ACC112 (cell line): ENCODE data around the gene RBM8A.
A peak's percentile ranks its signal among the peaks of the same experiment; 100 is the strongest.
"Not testable (repeated sequence)": the region's sequence is repeated elsewhere in the genome, so short reads cannot be mapped to it uniquely, and the experiment has no call there.

Experiments used
- H2AFZ ChIP-seq: fragments of 200-600 bp; sonication (generic); one replicate; pipeline ENCODE4 v1.6.0; 2017; ENCODE audit warnings: antibody characterized with exemption, low read length; ENCODE audit not compliant: unreplicated experiment
- H3K27ac ChIP-seq: fragments of 200-600 bp; sonication (generic); 2 replicates; pipeline ENCODE4 v1.5.1; 2014; ENCODE audit warnings: low read depth, mild to moderate bottlenecking, antibody characterized with exemption, low read length, moderate library complexity
- H3K27me3 ChIP-seq: fragments of 200-600 bp; sonication (generic); 2 replicates; pipeline ENCODE4 v1.6.1; 2014; ENCODE audit warnings: mild to moderate bottlenecking, antibody characterized with exemption, low read length, moderate library complexity, mixed read lengths; ENCODE audit not compliant: insufficient read depth
- H3K36me3 ChIP-seq: fragments of 200-600 bp; sonication (generic); 2 replicates; pipeline ENCODE4 v1.6.1; 2016; ENCODE audit warnings: mild to moderate bottlenecking, antibody characterized with exemption, low read length, moderate library complexity, mixed read lengths; ENCODE audit not compliant: insufficient read depth
- H3K4me1 ChIP-seq: fragments of 200-600 bp; sonication (generic); one replicate; pipeline ENCODE4 v1.6.1; 2016; ENCODE audit warnings: low read length, mixed read lengths; ENCODE audit not compliant: insufficient read depth, unreplicated experiment, control insufficient read depth
- H3K4me3 ChIP-seq: fragments of 200-600 bp; sonication (generic); 2 replicates; pipeline ENCODE4 v1.5.1; 2014; ENCODE audit warnings: mild to moderate bottlenecking, low read depth, low read length
- H3K79me2 ChIP-seq: fragments of 200-600 bp; sonication (generic); one replicate; pipeline ENCODE4 v1.6.0; 2016; ENCODE audit warnings: low read length; ENCODE audit not compliant: control insufficient read depth, unreplicated experiment, insufficient read depth

Gene RBM8A

DNA sequence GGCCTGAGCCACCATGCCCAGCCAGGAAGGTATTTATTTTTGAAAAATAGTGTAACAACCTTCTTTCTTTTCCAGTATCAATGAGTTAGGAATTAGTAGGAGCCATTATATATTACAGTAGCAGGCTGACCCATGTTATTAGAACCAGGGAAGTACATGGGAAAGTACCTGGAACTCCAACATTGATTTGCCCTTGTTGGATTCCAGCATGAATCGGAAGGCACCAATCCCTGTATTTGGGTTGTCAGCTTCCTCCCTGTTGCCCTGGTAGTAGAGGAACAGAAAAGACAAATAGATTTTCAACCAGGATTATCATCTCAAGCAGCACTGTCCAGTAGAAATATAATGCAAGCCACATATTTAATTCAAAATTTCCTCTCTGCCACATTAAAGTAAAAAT, 10.2 kb upstream of the RBM8A start:
- Histone ChIP-seq H3K79me2 (no peaks in the 10 kb centered on the region), H3K4me1 (no peaks in the 10 kb centered on the region), H3K4me3 (no peak overlapping the region), H3K36me3 (peaks cover 13% of the 10 kb centered on the region), H2AFZ (no peak overlapping the region), H3K27ac (no peak overlapping the region), H3K27me3 (no peaks in the 10 kb centered on the region)

GRCh38 chr1:145936247-145936646, 9.0 kb upstream of the RBM8A start:
- no peaks in the 10 kb centered on the region for H3K27me3 ChIP-seq
- H3K79me2 ChIP-seq: no peaks in the 10 kb centered on the region
- no peak overlapping the region for H2AFZ ChIP-seq
- H3K36me3 ChIP-seq: peaks cover 8% of the 10 kb centered on the region
- no peak overlapping the region for H3K27ac ChIP-seq
- no peaks in the 10 kb centered on the region for H3K4me1 ChIP-seq
- H3K4me3 ChIP-seq: no peak overlapping the region

- H3K4me3 ChIP-seq: no peak overlapping the region
- H3K79me2 ChIP-seq: no peaks in the 10 kb centered on the region
- H2AFZ ChIP-seq: no peak overlapping the region
- H3K27ac ChIP-seq: no peak overlapping the region
- no peaks in the 10 kb centered on the region for H3K27me3 ChIP-seq
- H3K36me3 ChIP-seq: peaks cover 8% of the 10 kb centered on the region
- H3K4me1 ChIP-seq: no peaks in the 10 kb centered on the region
Measured at GRCh38 chr1:145935708-145936107, 8.4 kb upstream of the RBM8A start.

DNA sequence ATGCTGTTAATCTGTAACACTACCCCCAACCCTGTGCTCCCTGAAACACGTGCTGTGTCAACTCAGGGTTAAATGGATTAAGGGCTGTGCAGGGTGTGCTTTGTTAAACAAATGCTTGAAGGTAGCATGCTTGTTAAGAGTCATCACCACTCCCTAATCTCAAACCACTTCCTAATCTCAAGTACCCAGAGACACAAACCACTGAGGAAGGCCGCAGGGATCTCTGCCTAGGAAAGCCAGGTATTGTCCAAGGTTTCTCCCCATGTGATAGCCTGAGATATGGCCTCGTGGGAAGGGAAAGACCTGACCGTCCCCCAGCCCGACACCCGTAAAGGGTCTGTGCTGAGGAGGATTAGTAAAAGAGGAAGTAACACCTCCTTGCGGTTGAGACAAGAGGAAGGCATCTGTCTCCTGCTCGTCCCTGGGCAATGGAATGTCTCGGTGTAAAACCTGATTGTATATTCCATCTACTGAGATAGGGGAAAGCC, 5.3 kb upstream of the RBM8A start:
- H3K4me3 ChIP-seq, H2AFZ ChIP-seq, H3K79me2 ChIP-seq, H3K27ac ChIP-seq, H3K4me1 ChIP-seq, H3K27me3 ChIP-seq, H3K36me3 ChIP-seq: not testable (repeated sequence)

- peak overlapping the region; percentile 88 for H3K4me3 ChIP-seq
- H3K27ac ChIP-seq: peak overlapping the region; percentile 88
- peaks cover 15% of the 10 kb centered on the region for H3K79me2 ChIP-seq
- peaks cover 7% of the 10 kb centered on the region for H3K4me1 ChIP-seq
- H3K27me3 ChIP-seq: no peaks in the 10 kb centered on the region
- H3K36me3 ChIP-seq: peaks cover 13% of the 10 kb centered on the region
- H2AFZ ChIP-seq: peak overlapping the region; percentile 73
Measured at GRCh38 chr1:145927916-145928643, 796 bp upstream of the RBM8A start.

DNA sequence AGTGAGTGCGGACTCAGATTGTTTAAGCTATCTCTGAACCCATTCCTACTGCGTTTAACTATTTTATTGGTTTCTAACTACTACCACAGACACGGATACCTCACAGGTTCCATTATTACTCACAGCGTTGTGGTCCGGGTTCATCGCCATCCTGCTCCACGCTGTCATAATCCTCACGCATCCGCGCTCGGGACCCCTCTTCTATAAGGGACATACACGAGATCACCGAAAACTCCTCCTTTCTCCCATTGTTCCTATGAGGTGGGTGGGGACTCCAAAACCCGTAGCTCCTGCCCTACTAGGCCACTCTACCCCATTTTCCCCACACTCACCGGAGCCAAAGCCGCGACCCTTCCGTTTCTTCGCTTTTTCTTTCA, 610 bp downstream of the RBM8A start:
- H3K36me3 ChIP-seq: peaks cover 13% of the 10 kb centered on the region
- H3K4me1 ChIP-seq: peaks cover 7% of the 10 kb centered on the region
- peak overlapping the region; percentile 88 for H3K27ac ChIP-seq
- H3K27me3 ChIP-seq: no peaks in the 10 kb centered on the region
- peak overlapping the region; percentile 88 for H3K4me3 ChIP-seq
- peak overlapping the region; percentile 53 for H2AFZ ChIP-seq
- peaks cover 15% of the 10 kb centered on the region for H3K79me2 ChIP-seq

DNA sequence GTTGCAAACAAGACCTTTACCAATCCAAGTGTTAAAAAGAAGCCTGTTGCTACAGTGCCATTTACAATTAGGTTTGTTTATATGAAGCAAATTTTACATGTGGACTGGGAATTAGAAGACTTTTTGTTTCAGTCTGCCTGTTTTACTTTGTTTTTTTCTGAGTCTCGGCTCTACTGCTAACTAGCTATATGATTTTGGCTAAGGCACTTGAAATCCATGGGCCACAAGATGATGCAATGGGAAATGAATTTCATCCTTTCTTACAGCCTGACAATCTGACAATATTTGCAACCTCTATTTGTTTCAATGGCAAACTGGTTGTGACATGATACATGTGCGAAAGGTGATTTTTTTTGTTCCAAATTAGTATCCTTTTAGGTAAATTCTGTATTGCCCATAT, 5.0 kb downstream of the RBM8A start:
- Histone ChIP-seq H3K27ac (no peak overlapping the region; the same call in 1 of the 2 replicates), H3K36me3 (peaks cover 13% of the 10 kb centered on the region), H3K27me3 (no peaks in the 10 kb centered on the region), H3K79me2 (peaks cover 25% of the 10 kb centered on the region), H3K4me1 (peaks cover 14% of the 10 kb centered on the region), H3K4me3 (no peak overlapping the region), H2AFZ (no peak overlapping the region)

DNA sequence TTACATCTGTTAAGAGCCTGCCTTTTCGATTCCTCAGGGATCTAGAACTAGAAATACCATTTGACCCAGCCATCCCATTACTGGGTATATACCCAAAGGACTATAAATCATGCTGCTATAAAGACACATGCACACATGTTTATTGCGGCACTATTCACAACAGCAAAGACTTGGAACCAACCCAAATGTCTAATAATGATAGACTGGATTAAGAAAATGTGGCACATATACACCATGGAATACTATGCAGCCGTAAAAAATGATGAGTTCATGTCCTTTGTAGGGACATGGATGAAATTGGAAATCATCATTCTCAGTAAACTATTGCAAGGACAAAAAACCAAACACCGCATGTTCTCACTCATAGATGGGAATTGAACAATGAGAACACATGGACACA, 7.0 kb downstream of the RBM8A start:
- H3K27ac ChIP-seq, H3K4me3 ChIP-seq, H2AFZ ChIP-seq, H3K36me3 ChIP-seq, H3K27me3 ChIP-seq, H3K4me1 ChIP-seq: not testable (repeated sequence)
- H3K79me2 ChIP-seq: peaks cover 10% of the 10 kb centered on the region

GRCh38 chr1:145918992-145919939, 8.0 kb downstream of the RBM8A start:
- H3K27me3 ChIP-seq: no peaks in the 10 kb centered on the region
- peaks cover 8% of the 10 kb centered on the region for H3K36me3 ChIP-seq
- H3K4me3 ChIP-seq: peak overlapping the region; percentile 98
- H2AFZ ChIP-seq: peak overlapping the region; percentile 100
- peaks cover 7% of the 10 kb centered on the region for H3K4me1 ChIP-seq
- peaks cover 10% of the 10 kb centered on the region for H3K79me2 ChIP-seq
- peak overlapping the region; percentile 68 for H3K27ac ChIP-seq

DNA sequence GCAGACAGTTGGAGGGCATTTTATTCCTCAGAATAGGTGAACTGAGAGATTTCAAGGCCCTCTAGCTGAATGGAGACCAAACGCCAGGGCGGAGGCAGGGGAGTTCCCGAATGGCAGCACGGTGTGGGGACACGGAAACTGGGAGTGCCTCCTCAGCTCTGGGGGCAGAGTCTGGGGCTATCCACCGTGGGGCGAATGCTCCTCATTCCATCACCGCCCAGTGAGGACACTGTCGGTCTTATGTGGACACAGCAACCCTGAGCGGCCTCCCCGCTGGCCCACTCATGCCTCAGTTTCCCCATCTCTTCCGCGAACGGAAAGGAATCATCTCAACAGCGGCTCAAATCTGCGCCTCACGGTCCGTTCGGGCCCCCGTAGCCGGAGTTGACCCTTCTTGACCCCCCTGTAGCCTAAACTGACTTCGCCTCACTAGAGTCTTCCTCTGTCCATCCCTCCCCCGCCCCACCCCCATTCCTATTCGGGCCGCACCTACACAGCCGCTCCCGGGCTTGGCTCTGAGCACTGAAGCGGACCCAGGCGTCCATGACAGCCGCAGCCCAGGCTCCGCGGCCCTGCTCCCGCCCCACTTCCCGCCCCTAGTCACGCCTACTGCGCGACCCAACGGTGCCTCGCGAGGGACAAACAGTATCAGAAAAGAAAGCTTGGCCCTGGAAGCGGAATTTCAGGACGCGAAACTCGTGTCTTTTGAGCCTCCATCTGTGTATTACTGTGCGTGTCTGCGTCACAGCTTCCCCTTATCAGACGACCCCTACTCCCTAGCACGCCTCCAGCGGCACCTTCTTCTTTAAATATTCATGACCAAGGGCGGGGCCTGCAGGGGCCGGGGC, 8.9 kb downstream of the RBM8A start, which contains the start of gene PEX11B:
TSS of gene PEX11B (minus strand) at position 574 of the 848 bp plus-strand sequence. CDS start at position 545, 29 bp downstream.
- H3K27me3 ChIP-seq: no peaks in the 10 kb centered on the region
- peaks cover 7% of the 10 kb centered on the region for H3K36me3 ChIP-seq
- peaks cover 7% of the 10 kb centered on the region for H3K4me1 ChIP-seq
- peak within 1 kb of the TSS; percentile 68 for H3K27ac ChIP-seq
- peaks cover 10% of the 10 kb centered on the region for H3K79me2 ChIP-seq
- H2AFZ ChIP-seq: peak within 1 kb of the TSS; percentile 100
- H3K4me3 ChIP-seq: peak within 1 kb of the TSS; percentile 98
